Measurements from ENCODE around the gene MYO7B.

Gene MYO7B

DNA sequence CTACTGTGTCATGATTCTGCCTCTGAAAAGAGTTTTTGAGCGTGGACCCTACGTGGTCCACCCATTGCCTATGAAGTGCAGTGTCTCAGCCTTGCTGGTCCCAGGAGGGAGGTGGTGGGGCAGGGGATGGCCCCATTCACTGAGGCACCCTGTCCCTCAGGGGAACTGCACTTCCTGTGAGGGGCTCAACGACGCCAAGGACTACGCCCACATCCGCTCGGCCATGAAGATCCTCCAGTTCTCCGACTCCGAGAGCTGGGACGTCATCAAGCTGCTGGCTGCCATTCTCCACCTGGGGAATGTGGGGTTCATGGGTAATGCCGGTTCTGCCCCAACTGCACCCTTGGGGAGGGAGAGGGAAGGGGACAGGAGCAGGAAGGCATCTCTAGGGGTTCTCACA is 42.5 kb downstream of the MYO7B start:
- no peaks in the 10 kb centered on the region for H3K9me3 ChIP-seq (ENCODE audit: low read length)
- H3K4me3 ChIP-seq (ENCODE audit: low read depth, low read length, poor library complexity, severe bottlenecking) = no peak overlapping the region
- TF ChIP-seq, protein P1, sequence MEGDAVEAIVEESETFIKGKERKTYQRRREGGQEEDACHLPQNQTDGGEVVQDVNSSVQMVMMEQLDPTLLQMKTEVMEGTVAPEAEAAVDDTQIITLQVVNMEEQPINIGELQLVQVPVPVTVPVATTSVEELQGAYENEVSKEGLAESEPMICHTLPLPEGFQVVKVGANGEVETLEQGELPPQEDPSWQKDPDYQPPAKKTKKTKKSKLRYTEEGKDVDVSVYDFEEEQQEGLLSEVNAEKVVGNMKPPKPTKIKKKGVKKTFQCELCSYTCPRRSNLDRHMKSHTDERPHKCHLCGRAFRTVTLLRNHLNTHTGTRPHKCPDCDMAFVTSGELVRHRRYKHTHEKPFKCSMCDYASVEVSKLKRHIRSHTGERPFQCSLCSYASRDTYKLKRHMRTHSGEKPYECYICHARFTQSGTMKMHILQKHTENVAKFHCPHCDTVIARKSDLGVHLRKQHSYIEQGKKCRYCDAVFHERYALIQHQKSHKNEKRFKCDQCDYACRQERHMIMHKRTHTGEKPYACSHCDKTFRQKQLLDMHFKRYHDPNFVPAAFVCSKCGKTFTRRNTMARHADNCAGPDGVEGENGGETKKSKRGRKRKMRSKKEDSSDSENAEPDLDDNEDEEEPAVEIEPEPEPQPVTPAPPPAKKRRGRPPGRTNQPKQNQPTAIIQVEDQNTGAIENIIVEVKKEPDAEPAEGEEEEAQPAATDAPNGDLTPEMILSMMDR (IDR thresholded peaks at IDR 0.05; ENCODE audit: low read length) = no peak
- no peak for TF ChIP-seq EZH2 (IDR thresholded peaks at IDR 0.05; ENCODE audit: borderline replicate concordance, low read length)
- no peaks in the 10 kb centered on the region for H3K4me1 ChIP-seq (ENCODE audit: insufficient read depth, low read length, severe bottlenecking)
- no peaks in the 10 kb centered on the region for H3K79me2 ChIP-seq (ENCODE audit: insufficient read depth, low read length)
- no peaks in the 10 kb centered on the region; the same call in 1 of the 2 replicates for H3K27me3 ChIP-seq (ENCODE audit: insufficient read depth, low read length)
- H3F3A ChIP-seq (ENCODE audit: insufficient read depth, low read length) = no peaks in the 10 kb centered on the region
- H3K36me3 ChIP-seq (ENCODE audit: insufficient read depth, low read length) = no peaks in the 10 kb centered on the region
- no peak overlapping the region for H2AFZ ChIP-seq (ENCODE audit: low read length)
- no peaks in the 10 kb centered on the region for H3K9me2 ChIP-seq (ENCODE audit: low read depth, low read length)
- H3K9ac ChIP-seq (ENCODE audit: low read length) = no peak overlapping the region
- no peak overlapping the region for H3K27ac ChIP-seq (ENCODE audit: low read depth, low read length, poor library complexity, severe bottlenecking)
- no peaks in the 10 kb centered on the region for H4K20me1 ChIP-seq (ENCODE audit: insufficient read depth, low read length)
- H3K4me2 ChIP-seq (ENCODE audit: low read length) = no peak overlapping the region

DNA sequence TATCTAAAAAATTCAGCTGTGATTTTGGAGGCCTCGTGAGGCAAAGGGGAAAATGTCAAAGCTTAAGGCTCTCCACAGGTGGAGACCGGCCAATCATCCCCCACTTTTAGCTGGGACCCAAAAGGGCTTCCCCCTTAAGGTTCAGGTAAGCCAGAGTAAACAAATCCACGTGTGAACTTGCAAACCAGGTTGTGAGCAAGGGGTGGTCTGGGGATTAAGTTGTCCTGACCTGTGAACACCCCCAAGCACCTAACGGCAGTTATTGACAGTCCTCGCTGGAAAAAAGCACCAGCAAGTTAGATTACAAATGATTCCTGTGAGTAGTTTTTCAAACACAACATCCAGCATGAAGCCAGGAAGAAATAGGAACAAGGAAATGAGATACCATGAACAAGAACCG is 42.9 kb downstream of the MYO7B start:
- H3K9me3 ChIP-seq (ENCODE audit: low read length) = no peaks in the 10 kb centered on the region
- no peaks in the 10 kb centered on the region for H3K4me1 ChIP-seq (ENCODE audit: insufficient read depth, low read length, severe bottlenecking)
- peaks cover 3% of the 10 kb centered on the region; the same call in 1 of the 2 replicates for H3K27me3 ChIP-seq (ENCODE audit: insufficient read depth, low read length)
- H3K4me2 ChIP-seq (ENCODE audit: low read length) = no peak overlapping the region
- H3K79me2 ChIP-seq (ENCODE audit: insufficient read depth, low read length) = no peaks in the 10 kb centered on the region
- H3K27ac ChIP-seq (ENCODE audit: low read depth, low read length, poor library complexity, severe bottlenecking) = no peak overlapping the region
- H3K4me3 ChIP-seq (ENCODE audit: low read depth, low read length, poor library complexity, severe bottlenecking) = no peak overlapping the region
- H3K9ac ChIP-seq (ENCODE audit: low read length) = no peak overlapping the region
- TF ChIP-seq EZH2 (IDR thresholded peaks at IDR 0.05; ENCODE audit: borderline replicate concordance, low read length) = no peak
- TF ChIP-seq, protein P1 (IDR thresholded peaks at IDR 0.05; ENCODE audit: low read length) = no peak
- no peaks in the 10 kb centered on the region for H4K20me1 ChIP-seq (ENCODE audit: insufficient read depth, low read length)
- no peaks in the 10 kb centered on the region for H3K9me2 ChIP-seq (ENCODE audit: low read depth, low read length)
- H3K36me3 ChIP-seq (ENCODE audit: insufficient read depth, low read length) = no peaks in the 10 kb centered on the region
- H2AFZ ChIP-seq (ENCODE audit: low read length) = no peak overlapping the region
- H3F3A ChIP-seq (ENCODE audit: insufficient read depth, low read length) = no peaks in the 10 kb centered on the region

DNA sequence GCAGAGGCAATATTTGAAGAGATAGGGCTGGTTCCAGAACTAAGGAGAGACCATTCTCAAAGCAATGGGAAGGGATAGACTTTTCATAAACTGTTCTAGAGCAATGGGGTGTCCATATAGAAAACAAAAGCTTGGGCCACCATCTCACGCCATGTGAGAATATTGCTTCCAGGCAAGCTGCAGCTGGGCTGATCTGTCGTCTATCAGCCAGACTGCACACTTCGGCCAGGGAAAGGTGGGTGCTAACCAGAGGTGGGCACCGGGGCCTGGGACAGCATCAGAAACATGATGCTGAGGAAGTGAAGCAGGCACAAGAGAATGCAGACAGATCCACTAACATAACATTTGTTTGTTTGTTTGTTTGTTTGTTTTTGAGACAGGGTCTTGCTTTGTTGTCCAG is 43.7 kb downstream of the MYO7B start:
- no peaks in the 10 kb centered on the region for H3F3A ChIP-seq (ENCODE audit: insufficient read depth, low read length)
- no peaks in the 10 kb centered on the region for H3K9me2 ChIP-seq (ENCODE audit: low read depth, low read length)
- H3K27ac ChIP-seq (ENCODE audit: low read depth, low read length, poor library complexity, severe bottlenecking) = no peak overlapping the region
- H3K4me1 ChIP-seq (ENCODE audit: insufficient read depth, low read length, severe bottlenecking) = no peaks in the 10 kb centered on the region
- H4K20me1 ChIP-seq (ENCODE audit: insufficient read depth, low read length) = no peaks in the 10 kb centered on the region
- no peak overlapping the region for H3K4me3 ChIP-seq (ENCODE audit: low read depth, low read length, poor library complexity, severe bottlenecking)
- no peak overlapping the region for H3K4me2 ChIP-seq (ENCODE audit: low read length)
- no peaks in the 10 kb centered on the region for H3K79me2 ChIP-seq (ENCODE audit: insufficient read depth, low read length)
- no peak overlapping the region for H2AFZ ChIP-seq (ENCODE audit: low read length)
- no peak overlapping the region for H3K9ac ChIP-seq (ENCODE audit: low read length)
- no peaks in the 10 kb centered on the region for H3K36me3 ChIP-seq (ENCODE audit: insufficient read depth, low read length)
- TF ChIP-seq, protein P1 (IDR thresholded peaks at IDR 0.05; ENCODE audit: low read length) = no peak
- no peak for TF ChIP-seq EZH2 (IDR thresholded peaks at IDR 0.05; ENCODE audit: borderline replicate concordance, low read length)
- H3K9me3 ChIP-seq (ENCODE audit: low read length) = no peaks in the 10 kb centered on the region
- peaks cover 6% of the 10 kb centered on the region; the same call in 1 of the 2 replicates for H3K27me3 ChIP-seq (ENCODE audit: insufficient read depth, low read length)

All from OCI-LY1 (cell line).